ENCODE data around the gene CUL1. TPM values are rescaled to one million over a fixed set of nuclear protein-coding genes. Genes with fewer than 3 reads are reported as not detected.

The CUL1 gene
- total RNA-seq (2012; rRNA removed): 36.5 and 40.8 TPM in 2 replicates

GRCh38 chr7:148698397-148699023 lies at the start of gene CUL1:
Gene CUL1 (plus strand): TSS chr7:148698903. CDS start chr7:148730123, 31,220 bp downstream.
- Histone ChIP-seq H3K27me3 (ENCODE audit: control insufficient read depth, insufficient read depth, low read length) (no peaks in the 10 kb centered on the region), H3K4me2 (ENCODE audit: low read length) (peak within 1 kb of the TSS; percentile 75), H3K36me3 (ENCODE audit: insufficient read depth, low read length) (no peaks in the 10 kb centered on the region), H3K4me3 (ENCODE audit: low read length) (peak within 1 kb of the TSS; percentile 92), H3K9me3 (replicated peaks; ENCODE audit: low read length) (no peaks in the 10 kb centered on the region), H3K9ac (ENCODE audit: low read depth, low read length) (peak within 1 kb of the TSS; percentile 98), H3K4me1 (ENCODE audit: control insufficient read depth, insufficient read depth, low read length) (peaks cover 29% of the 10 kb centered on the region)

- H3K27me3 ChIP-seq (ENCODE audit: control insufficient read depth, insufficient read depth, low read length): peaks cover 2% of the 10 kb centered on the region
- H3K36me3 ChIP-seq (ENCODE audit: insufficient read depth, low read length): no peaks in the 10 kb centered on the region
- H3K9ac ChIP-seq (ENCODE audit: low read depth, low read length): no peak overlapping the region
- H3K4me1 ChIP-seq (ENCODE audit: control insufficient read depth, insufficient read depth, low read length): peaks cover 11% of the 10 kb centered on the region
- H3K9me3 ChIP-seq (replicated peaks; ENCODE audit: low read length): no peaks in the 10 kb centered on the region
- H3K4me2 ChIP-seq (ENCODE audit: low read length): no peak overlapping the region
- H3K4me3 ChIP-seq (ENCODE audit: low read length): no peak overlapping the region
Observed at GRCh38 chr7:148650232-148650858, 48.4 kb upstream of the CUL1 start.

- H3K4me2 ChIP-seq (ENCODE audit: low read length): no peak overlapping the region
- H3K4me3 ChIP-seq (ENCODE audit: low read length): no peak overlapping the region
- H3K36me3 ChIP-seq (ENCODE audit: insufficient read depth, low read length): no peaks in the 10 kb centered on the region
- H3K9ac ChIP-seq (ENCODE audit: low read depth, low read length): no peak overlapping the region
- no peaks in the 10 kb centered on the region for H3K9me3 ChIP-seq (replicated peaks; ENCODE audit: low read length)
- H3K27me3 ChIP-seq (ENCODE audit: control insufficient read depth, insufficient read depth, low read length): no peaks in the 10 kb centered on the region
- H3K4me1 ChIP-seq (ENCODE audit: control insufficient read depth, insufficient read depth, low read length): peaks cover 11% of the 10 kb centered on the region
Observed at GRCh38 chr7:148652773-148653172, 45.9 kb upstream of the CUL1 start.

- Histone ChIP-seq H3K36me3 (ENCODE audit: insufficient read depth, low read length) (no peaks in the 10 kb centered on the region), H3K9me3 (replicated peaks; ENCODE audit: low read length) (no peaks in the 10 kb centered on the region), H3K9ac (ENCODE audit: low read depth, low read length) (no peak overlapping the region), H3K4me2 (ENCODE audit: low read length) (no peak overlapping the region), H3K4me1 (ENCODE audit: control insufficient read depth, insufficient read depth, low read length) (no peaks in the 10 kb centered on the region), H3K4me3 (ENCODE audit: low read length) (no peak overlapping the region), H3K27me3 (ENCODE audit: control insufficient read depth, insufficient read depth, low read length) (no peaks in the 10 kb centered on the region)
Observed at GRCh38 chr7:148657929-148658328, 40.8 kb upstream of the CUL1 start.

- Histone ChIP-seq H3K27me3 (ENCODE audit: control insufficient read depth, insufficient read depth, low read length) (peaks cover 4% of the 10 kb centered on the region), H3K9me3 (replicated peaks; ENCODE audit: low read length) (no peaks in the 10 kb centered on the region)
Observed at GRCh38 chr7:148661471-148661870, 37.2 kb upstream of the CUL1 start.

GRCh38 chr7:148662646-148663045 lies 36.1 kb upstream of the CUL1 start:
- Histone ChIP-seq H3K4me3 (ENCODE audit: low read length) (no peak overlapping the region), H3K4me2 (ENCODE audit: low read length) (no peak overlapping the region), H3K9me3 (replicated peaks; ENCODE audit: low read length) (no peaks in the 10 kb centered on the region), H3K4me1 (ENCODE audit: control insufficient read depth, insufficient read depth, low read length) (no peaks in the 10 kb centered on the region), H3K36me3 (ENCODE audit: insufficient read depth, low read length) (no peaks in the 10 kb centered on the region), H3K27me3 (ENCODE audit: control insufficient read depth, insufficient read depth, low read length) (peaks cover 4% of the 10 kb centered on the region), H3K9ac (ENCODE audit: low read depth, low read length) (no peak overlapping the region)

More at GRCh38 chr7:148661471-148661870, 37.2 kb upstream of the CUL1 start:
- Histone ChIP-seq H3K4me3 (ENCODE audit: low read length) (no peak overlapping the region), H3K36me3 (ENCODE audit: insufficient read depth, low read length) (no peaks in the 10 kb centered on the region), H3K9ac (ENCODE audit: low read depth, low read length) (no peak overlapping the region), H3K4me2 (ENCODE audit: low read length) (no peak overlapping the region), H3K4me1 (ENCODE audit: control insufficient read depth, insufficient read depth, low read length) (no peaks in the 10 kb centered on the region)

- Histone ChIP-seq H3K9ac (ENCODE audit: low read depth, low read length) (no peak overlapping the region), H3K9me3 (replicated peaks; ENCODE audit: low read length) (no peaks in the 10 kb centered on the region), H3K36me3 (ENCODE audit: insufficient read depth, low read length) (no peaks in the 10 kb centered on the region), H3K4me3 (ENCODE audit: low read length) (no peak overlapping the region), H3K27me3 (ENCODE audit: control insufficient read depth, insufficient read depth, low read length) (peaks cover 4% of the 10 kb centered on the region), H3K4me1 (ENCODE audit: control insufficient read depth, insufficient read depth, low read length) (no peaks in the 10 kb centered on the region), H3K4me2 (ENCODE audit: low read length) (no peak overlapping the region)
Observed at GRCh38 chr7:148664324-148664723, 34.4 kb upstream of the CUL1 start.

- H3K36me3 ChIP-seq (ENCODE audit: insufficient read depth, low read length): no peaks in the 10 kb centered on the region
- no peaks in the 10 kb centered on the region for H3K9me3 ChIP-seq (replicated peaks; ENCODE audit: low read length)
- peaks cover 4% of the 10 kb centered on the region for H3K27me3 ChIP-seq (ENCODE audit: control insufficient read depth, insufficient read depth, low read length)
- H3K4me2 ChIP-seq (ENCODE audit: low read length): no peak overlapping the region
- H3K9ac ChIP-seq (ENCODE audit: low read depth, low read length): no peak overlapping the region
- no peak overlapping the region for H3K4me3 ChIP-seq (ENCODE audit: low read length)
- H3K4me1 ChIP-seq (ENCODE audit: control insufficient read depth, insufficient read depth, low read length): no peaks in the 10 kb centered on the region
Observed at GRCh38 chr7:148665221-148665620, 33.5 kb upstream of the CUL1 start.

GRCh38 chr7:148669927-148670326 lies 28.8 kb upstream of the CUL1 start:
- H3K4me1 ChIP-seq (ENCODE audit: control insufficient read depth, insufficient read depth, low read length): no peaks in the 10 kb centered on the region
- no peaks in the 10 kb centered on the region for H3K9me3 ChIP-seq (replicated peaks; ENCODE audit: low read length)
- H3K9ac ChIP-seq (ENCODE audit: low read depth, low read length): no peak overlapping the region
- H3K36me3 ChIP-seq (ENCODE audit: insufficient read depth, low read length): no peaks in the 10 kb centered on the region
- peaks cover 4% of the 10 kb centered on the region for H3K27me3 ChIP-seq (ENCODE audit: control insufficient read depth, insufficient read depth, low read length)
- H3K4me2 ChIP-seq (ENCODE audit: low read length): no peak overlapping the region
- H3K4me3 ChIP-seq (ENCODE audit: low read length): no peak overlapping the region

GRCh38 chr7:148670374-148670773 lies 28.3 kb upstream of the CUL1 start:
- Histone ChIP-seq H3K9ac (ENCODE audit: low read depth, low read length) (no peak overlapping the region), H3K4me2 (ENCODE audit: low read length) (no peak overlapping the region), H3K9me3 (replicated peaks; ENCODE audit: low read length) (no peaks in the 10 kb centered on the region), H3K27me3 (ENCODE audit: control insufficient read depth, insufficient read depth, low read length) (peaks cover under 1% of the 10 kb centered on the region), H3K36me3 (ENCODE audit: insufficient read depth, low read length) (no peaks in the 10 kb centered on the region), H3K4me1 (ENCODE audit: control insufficient read depth, insufficient read depth, low read length) (no peaks in the 10 kb centered on the region), H3K4me3 (ENCODE audit: low read length) (no peak overlapping the region)

GRCh38 chr7:148670807-148671206 lies 27.9 kb upstream of the CUL1 start:
- Histone ChIP-seq H3K4me1 (ENCODE audit: control insufficient read depth, insufficient read depth, low read length) (no peaks in the 10 kb centered on the region), H3K9ac (ENCODE audit: low read depth, low read length) (no peak overlapping the region), H3K4me3 (ENCODE audit: low read length) (no peak overlapping the region), H3K4me2 (ENCODE audit: low read length) (no peak overlapping the region), H3K36me3 (ENCODE audit: insufficient read depth, low read length) (no peaks in the 10 kb centered on the region), H3K27me3 (ENCODE audit: control insufficient read depth, insufficient read depth, low read length) (peaks cover 4% of the 10 kb centered on the region), H3K9me3 (replicated peaks; ENCODE audit: low read length) (no peaks in the 10 kb centered on the region)

GRCh38 chr7:148672041-148672440 lies 26.7 kb upstream of the CUL1 start:
- H3K4me2 ChIP-seq (ENCODE audit: low read length): no peak overlapping the region
- H3K27me3 ChIP-seq (ENCODE audit: control insufficient read depth, insufficient read depth, low read length): peaks cover 4% of the 10 kb centered on the region
- H3K4me3 ChIP-seq (ENCODE audit: low read length): no peak overlapping the region
- no peaks in the 10 kb centered on the region for H3K9me3 ChIP-seq (replicated peaks; ENCODE audit: low read length)
- no peak overlapping the region for H3K9ac ChIP-seq (ENCODE audit: low read depth, low read length)
- H3K4me1 ChIP-seq (ENCODE audit: control insufficient read depth, insufficient read depth, low read length): no peaks in the 10 kb centered on the region
- no peaks in the 10 kb centered on the region for H3K36me3 ChIP-seq (ENCODE audit: insufficient read depth, low read length)
